ENCODE measurements around the gene KCNQ1OT1. TPM values are rescaled to one million over a fixed set of nuclear protein-coding genes. Genes with fewer than 3 reads are reported as not detected.

The KCNQ1OT1 gene
- total RNA-seq, 1 donor from 2014 or later = 0.35 TPM

DNA sequence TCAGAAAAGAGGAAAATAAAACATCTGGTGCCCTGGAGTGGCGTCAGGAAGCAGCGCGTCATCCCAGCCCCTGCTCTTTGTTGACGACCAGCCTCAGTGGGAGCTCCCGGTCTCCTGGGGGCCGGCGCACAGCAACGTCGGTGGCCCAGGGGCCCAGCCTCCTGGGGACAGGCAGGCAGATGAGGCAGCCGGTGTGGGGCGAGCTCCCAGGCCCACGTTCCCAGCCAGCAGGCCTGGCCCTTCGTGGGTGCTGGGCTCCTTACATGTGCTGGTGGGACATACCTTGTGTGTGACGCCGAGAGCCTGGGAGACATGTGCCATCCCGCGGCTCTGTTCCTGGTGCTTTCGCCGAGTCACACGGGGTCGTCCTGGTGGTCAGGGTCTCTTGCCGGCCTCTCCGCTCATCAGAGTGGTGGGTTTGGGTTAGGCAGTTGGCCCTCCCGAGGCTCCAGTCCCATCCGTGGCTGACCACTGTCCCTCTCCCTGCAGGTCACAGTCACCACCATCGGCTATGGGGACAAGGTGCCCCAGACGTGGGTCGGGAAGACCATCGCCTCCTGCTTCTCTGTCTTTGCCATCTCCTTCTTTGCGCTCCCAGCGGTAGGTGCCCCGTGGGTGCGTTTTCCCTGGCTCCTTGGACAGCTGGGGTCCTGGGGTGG, 116.7 kb downstream of the KCNQ1OT1 start:
- no peak for ATAC-seq (ENCODE audit: poor library complexity)
- DNase-seq = peak; percentile 44
- intact Hi-C loops (cut with DNase I) = no loop called here

- intact Hi-C loops (cut with DNase I) = no loop called here
- ATAC-seq (ENCODE audit: poor library complexity) (no peak), DNase-seq (peak; percentile 14)
These were observed 117.3 kb downstream of the KCNQ1OT1 start for GRCh38 chr11:2582351-2582945.

DNA sequence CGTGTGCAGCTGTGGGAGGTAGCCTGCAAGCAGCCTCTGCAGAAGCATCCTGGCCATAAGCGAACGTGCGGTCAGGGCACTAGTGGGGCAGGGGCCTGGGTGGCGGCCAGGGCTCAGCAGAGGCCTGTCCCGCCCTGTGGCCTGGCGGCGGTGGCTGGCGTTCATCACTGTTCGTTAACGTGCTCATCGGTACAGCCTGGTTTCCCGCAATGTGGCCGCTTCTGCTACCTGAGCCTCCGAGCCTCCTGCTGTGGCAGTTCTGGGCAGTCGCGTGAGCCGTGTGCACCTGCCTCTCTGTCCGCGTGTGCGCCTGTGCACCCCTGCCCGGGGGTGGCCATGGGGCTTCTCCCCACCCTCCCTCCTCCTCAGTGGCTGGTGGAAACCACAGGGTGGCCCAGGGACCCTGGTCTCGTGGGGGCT, 117.9 kb downstream of the KCNQ1OT1 start:
- peak; percentile 35 for DNase-seq
- intact Hi-C loops (cut with DNase I) = no loop called here
- ATAC-seq (ENCODE audit: poor library complexity) = no peak

GRCh38 chr11:2581151-2581930, 118.5 kb downstream of the KCNQ1OT1 start:
- peak; percentile 37 for DNase-seq
- intact Hi-C loops (cut with DNase I) = no loop called here
- no peak for ATAC-seq (ENCODE audit: poor library complexity)

DNA sequence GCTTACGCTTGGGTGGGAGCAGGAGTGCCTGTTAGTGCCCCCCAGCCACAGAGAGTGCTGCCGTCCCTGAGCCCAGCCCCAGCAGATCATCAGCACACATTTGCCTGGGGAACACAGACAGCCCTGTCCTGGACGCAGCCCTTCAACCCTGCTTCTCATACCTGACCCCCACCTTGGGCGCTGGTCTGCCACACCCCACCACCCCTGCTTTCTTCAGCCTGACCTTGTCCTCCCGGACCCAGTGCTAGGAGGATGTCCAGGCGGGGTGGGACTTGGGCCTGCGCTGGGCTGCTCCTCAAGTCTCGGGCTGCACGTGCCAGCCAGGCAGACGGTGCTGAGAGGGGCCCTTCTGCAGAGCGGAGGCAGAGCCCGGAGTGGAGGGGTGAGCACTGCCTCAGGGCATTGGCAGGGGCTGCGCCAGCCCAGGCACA, 119.2 kb downstream of the KCNQ1OT1 start:
- peak; percentile 20 for DNase-seq
- ATAC-seq (ENCODE audit: poor library complexity) = no peak
- intact Hi-C loops (cut with DNase I) = no loop called here

GRCh38 chr11:2580061-2580421, 119.8 kb downstream of the KCNQ1OT1 start:
- DNase-seq = peak; percentile 39

GRCh38 chr11:2579315-2580060, 120.3 kb downstream of the KCNQ1OT1 start:
- intact Hi-C loops (cut with DNase I) = no loop called here
- ATAC-seq (ENCODE audit: poor library complexity) (no peak), DNase-seq (peak; percentile 42)

More at GRCh38 chr11:2580061-2580421, 119.8 kb downstream of the KCNQ1OT1 start:
- peak; percentile 21 for ATAC-seq (ENCODE audit: poor library complexity)
- intact Hi-C loops (cut with DNase I) = no loop called here

GRCh38 chr11:2578929-2579270, 120.9 kb downstream of the KCNQ1OT1 start:
- intact Hi-C loops (cut with DNase I) = no loop called here
- ATAC-seq (ENCODE audit: poor library complexity) = no peak
- peak; percentile 11 for DNase-seq

- DNase-seq = peak; percentile 43
- peak; percentile 11 for ATAC-seq (ENCODE audit: poor library complexity)
- intact Hi-C loops (cut with DNase I) = no loop called here
These were observed 121.5 kb downstream of the KCNQ1OT1 start for GRCh38 chr11:2577991-2578928.

GRCh38 chr11:2577031-2577990, 122.5 kb downstream of the KCNQ1OT1 start:
- DNase-seq (peak; percentile 36), ATAC-seq (ENCODE audit: poor library complexity) (no peak)
- intact Hi-C loops (cut with DNase I) = no loop called here

DNA sequence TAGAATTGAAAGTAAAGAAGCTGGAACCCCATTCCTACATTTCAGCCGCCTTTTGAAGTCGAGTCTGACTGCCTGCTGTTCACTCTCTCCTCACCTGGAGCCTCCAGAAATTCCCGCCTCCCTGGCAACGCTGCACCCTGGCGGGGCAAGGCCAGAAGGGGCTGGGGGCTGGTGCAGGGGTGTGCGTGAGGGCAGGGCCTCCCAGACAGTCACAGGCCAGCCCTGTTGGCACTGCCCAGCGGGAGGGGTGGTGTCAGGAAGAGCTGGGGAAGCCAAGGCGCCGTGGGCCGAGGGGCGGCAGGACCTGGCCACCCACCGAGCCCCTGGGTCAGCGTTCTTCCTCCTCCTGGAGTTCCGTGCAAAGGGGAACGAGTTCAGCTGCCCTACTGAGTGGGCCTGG, 123.2 kb downstream of the KCNQ1OT1 start:
- intact Hi-C loops (cut with DNase I) = no loop called here
- no peak for ATAC-seq (ENCODE audit: poor library complexity)

DNA sequence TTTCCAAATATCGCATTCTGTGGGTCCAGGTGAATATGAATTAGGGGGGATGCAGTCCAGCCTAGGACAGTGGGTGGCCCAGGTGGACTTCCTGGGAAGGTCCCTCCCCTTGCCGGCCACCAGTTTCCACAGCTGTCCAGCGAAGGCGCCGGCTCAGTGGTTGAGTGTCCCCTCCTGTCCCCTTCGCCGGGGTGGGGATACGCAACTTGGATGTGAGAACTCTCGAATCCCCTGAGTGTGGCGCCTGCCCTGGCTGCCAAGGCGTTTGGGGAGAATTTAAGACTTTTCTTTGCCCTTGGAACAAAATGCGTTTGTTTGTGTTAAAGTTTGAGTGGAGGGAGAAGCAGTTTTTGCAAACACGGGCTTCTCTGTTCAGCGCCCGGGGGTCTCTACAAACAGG, 123.7 kb downstream of the KCNQ1OT1 start:
- ATAC-seq (ENCODE audit: poor library complexity) (no peak), DNase-seq (peak; percentile 29)
- intact Hi-C loops (cut with DNase I) = no loop called here

More for the DNA sequence above, 123.2 kb downstream of the KCNQ1OT1 start:
- DNase-seq = peak; percentile 28

GRCh38 chr11:2575591-2576051, 124.2 kb downstream of the KCNQ1OT1 start:
- peak; percentile 19 for DNase-seq
- intact Hi-C loops (cut with DNase I) = no loop called here
- no peak for ATAC-seq (ENCODE audit: poor library complexity)

GRCh38 chr11:2574553-2575535, 125.0 kb downstream of the KCNQ1OT1 start:
- ATAC-seq (ENCODE audit: poor library complexity) = no peak
- peak; percentile 26 for DNase-seq
- intact Hi-C loops (cut with DNase I) = no loop called here

GRCh38 chr11:2574043-2574552, 125.7 kb downstream of the KCNQ1OT1 start:
- intact Hi-C loops (cut with DNase I) = no loop called here
- ATAC-seq (ENCODE audit: poor library complexity) (no peak), DNase-seq (peak; percentile 31)
